K562 (cell line): Measurements from ENCODE around the gene PDGFC. TPM values are rescaled to one million over a fixed set of nuclear protein-coding genes. Genes with fewer than 3 reads are reported as not detected.

Experiments used
- ATAC-seq: fragments of 200-7000 bp; cut with Tn5 transposase; 3 replicates; pipeline ENCODE4 v1.9.1; 2020; ENCODE audit warnings: moderate library complexity
- BruUV-seq: library from RNA; stranded (reverse); fragments of 400-500 nt; replicated peaks from 2 replicates; lab custom pipeline; 2021; lab: Mats Ljungman, UMichigan
- CTCF ChIA-PET: fragments of 300-600 bp; formaldehyde crosslinking; extraction: SDS; loops from one replicate; lab custom pipeline; 2021; ENCODE audit warnings: low intra/inter-chr PET ratio; lab: Yijun Ruan, JAX
- POLR2A ChIA-PET: fragments of 300-600, 350-650 bp; sonication (Branson Sonifier 250); formaldehyde crosslinking; extraction: SDS; loops from one replicate; lab custom pipeline; 2021; ENCODE audit warnings: antibody characterized with exemption, inconsistent platforms; lab: Yijun Ruan, JAX
- DNase-seq, 4 experiments: peaks; one replicate each; pipeline versions ENCODE4 v3.0.0 to v3.0.0-alpha.2; 2011 to 2018; ENCODE audit warnings: low spot score in 3 of 4, mixed read lengths in 3 of 4; ENCODE audit errors: extremely low read depth in 1 of 4
- FAIRE-seq: peaks from 2 replicates; lab custom pipeline; 2011; peaks lifted over from hg19 to GRCh38; lab: Jason Lieb, UNC
- H2AFZ ChIP-seq: 2 replicates; pipeline ENCODE4 v1.6.0; 2011; ENCODE audit warnings: low read depth, low read length, control low read depth, inconsistent platforms
- H3K27ac ChIP-seq: fragments of 200-600 bp; 3 replicates; pipeline ENCODE4 v1.8.0; 2011; ENCODE audit warnings: low read depth, mild to moderate bottlenecking, control low read depth, inconsistent platforms, low read length, moderate library complexity, mixed read lengths; ENCODE audit errors: extremely low read depth
- H3K27me3 ChIP-seq, 2 experiments: fragments of 300-600 bp in 1 of 2; 2 replicates in 1 of 2; 3 replicates in 1 of 2; pipeline versions ENCODE4 v1.6.0 to v1.8.0; 2011; ENCODE audit warnings: inconsistent platforms in 2 of 2, low read length in 2 of 2, mild to moderate bottlenecking in 1 of 2, mixed read lengths in 1 of 2, moderate library complexity in 1 of 2; ENCODE audit not compliant: control insufficient read depth in 2 of 2, insufficient read depth in 2 of 2
- H3K36me3 ChIP-seq: fragments of 300-600 bp; 3 replicates; pipeline ENCODE4 v1.8.0; 2011; ENCODE audit warnings: mild to moderate bottlenecking, low read length, inconsistent platforms; ENCODE audit not compliant: control insufficient read depth, insufficient read depth
- H3K4me1 ChIP-seq, 2 experiments: fragments of 200-600 bp in 1 of 2; replicated peaks in 1 of 2; 2 replicates in 1 of 2; 3 replicates in 1 of 2; pipeline versions ENCODE4 v1.5.1 to v1.8.0; 2011; ENCODE audit warnings: inconsistent platforms in 2 of 2, low read length in 2 of 2, mild to moderate bottlenecking in 1 of 2, mixed read lengths in 1 of 2, moderate library complexity in 1 of 2; ENCODE audit not compliant: control insufficient read depth in 2 of 2, insufficient read depth in 2 of 2
- H3K4me2 ChIP-seq: 2 replicates; pipeline ENCODE4 v1.6.1; 2011; ENCODE audit warnings: low read length, control low read depth, inconsistent platforms, mixed read lengths; ENCODE audit not compliant: insufficient read depth
- H3K4me3 ChIP-seq: fragments of 200-600 bp; sonication (generic), shearing (Covaris generic); 2 replicates; pipeline ENCODE4 v1.5.1; 2016; ENCODE audit warnings: control low read depth, inconsistent platforms
- H3K79me2 ChIP-seq: fragments of 200-600 bp; 3 replicates; pipeline ENCODE4 v1.8.0; 2011; ENCODE audit warnings: low read length, inconsistent platforms; ENCODE audit not compliant: control insufficient read depth, insufficient read depth
- H3K9ac ChIP-seq, 2 experiments: 2 replicates each; pipeline versions ENCODE4 v1.6.0 to v1.6.1; 2011; ENCODE audit warnings: low read depth in 2 of 2, low read length in 2 of 2, control low read depth in 1 of 2, inconsistent platforms in 1 of 2, mild to moderate bottlenecking in 1 of 2, mixed read lengths in 1 of 2; ENCODE audit not compliant: insufficient read depth in 1 of 2
- H3K9me1 ChIP-seq: one replicate; pipeline ENCODE4 v1.6.0; 2011; ENCODE audit warnings: inconsistent platforms, mild to moderate bottlenecking, low read length, moderate library complexity; ENCODE audit not compliant: control insufficient read depth, insufficient read depth
- H3K9me3 ChIP-seq: replicated peaks from 2 replicates; pipeline ENCODE4 v1.5.1; 2011; ENCODE audit warnings: low read depth, low read length, inconsistent platforms; ENCODE audit not compliant: control insufficient read depth, insufficient read depth
- H4K20me1 ChIP-seq: replicated peaks from 2 replicates; pipeline ENCODE4 v1.6.1; 2011; ENCODE audit warnings: low read length, inconsistent platforms, mixed read lengths; ENCODE audit not compliant: control insufficient read depth, insufficient read depth
- CBFA2T3 ChIP-seq: fragments of 450-650 bp; IDR thresholded peaks from 2 replicates; pipeline ENCODE4 v1.6.1; 2017
- CBX3 ChIP-seq, 2 experiments: IDR thresholded peaks; 1 replicate in 1 of 2; 2 replicates in 1 of 2; pipeline ENCODE4 v1.6.1; 2012; ENCODE audit warnings: inconsistent platforms in 2 of 2, low read length in 2 of 2, borderline replicate concordance in 1 of 2, control low read depth in 1 of 2
- CEBPB ChIP-seq: fragments of 450-650 bp; IDR thresholded peaks from 2 replicates; pipeline ENCODE4 v1.6.1; 2016; ENCODE audit warnings: missing genetic modification characterization, missing compliant biosample characterization
- ETS2 ChIP-seq: IDR thresholded peaks from 2 replicates; pipeline ENCODE4 v1.6.1; 2016; ENCODE audit warnings: borderline replicate concordance, missing genetic modification characterization, mild to moderate bottlenecking, moderate library complexity, missing compliant biosample characterization; ENCODE audit not compliant: poor library complexity, severe bottlenecking
- HNRNPL ChIP-seq: fragments of 200-400 bp; formaldehyde crosslinking; IDR thresholded peaks from 2 replicates; pipeline ENCODE4 v1.6.1; 2017; ENCODE audit warnings: low read depth, mild to moderate bottlenecking, low read length
- NFRKB ChIP-seq: fragments of 450-650 bp; IDR thresholded peaks from 2 replicates; pipeline ENCODE4 v1.6.1; 2016; ENCODE audit warnings: low read depth
- NFXL1 ChIP-seq: fragments of 450-650 bp; formaldehyde crosslinking; IDR thresholded peaks from 2 replicates; pipeline ENCODE4 v1.4.0; 2021; ENCODE audit warnings: mild to moderate bottlenecking
- NR1H2 ChIP-seq: sonication (generic); formaldehyde crosslinking; IDR thresholded peaks from 2 replicates; pipeline ENCODE4 v1.4.0; 2020; ENCODE audit warnings: mild to moderate bottlenecking, missing genetic modification reagents
- PPARD ChIP-seq: fragments of 250-450 bp; sonication (Bioruptor Pico); IDR thresholded peaks from 2 replicates; pipeline ENCODE4 v1.8.0; 2022; ENCODE audit warnings: inconsistent platforms, mild to moderate bottlenecking, moderate library complexity
- TRIM28 ChIP-seq: fragments of 450-650 bp; IDR thresholded peaks from 2 replicates; pipeline ENCODE4 v1.6.1; 2017
- ZEB2 ChIP-seq: fragments of 450-650 bp; IDR thresholded peaks from 2 replicates; pipeline ENCODE4 v1.6.1; 2016
- WGBS: fragments of 100-300 bp; shearing (Covaris generic); methylation state at CpG from one replicate; pipeline ENCODE4 v1.1.6; 2016; ENCODE audit warnings: low coverage, mixed read lengths; ENCODE audit not compliant: insufficient coverage; ENCODE audit errors: missing lambda C conversion rate; 5-methylcytosine and 5-hydroxymethylcytosine counted together
- in situ Hi-C: fragments of 300-500 bp; cut with MboI; formaldehyde crosslinking; loops from 4 replicates; pipeline ENCODE4 v1.15.0; 2018; ENCODE audit warnings: inconsistent platforms, mixed read lengths
- intact Hi-C: fragments of 100-400 bp; cut with micrococcal nuclease; formaldehyde crosslinking; loops from 2 replicates; pipeline ENCODE4 v1.14.2; 2022
- polyA plus RNA-seq, 8 experiments: library from polyadenylated mRNA; depleted of rRNA in 4 of 8; stranded (reverse) in 5 of 8; unstranded in 3 of 8; fragments of >200 nt; fragmentation: Nextera tagmentation in 2 of 8; fragmentation: Illumina TruSeq in 1 of 8; extraction: Ambion mirVana in 2 of 8; extraction: Trizol in 1 of 8; gene quantifications; 2 replicates each; pipeline versions ENCODE4 v1.2.1 to v1.2.3, GENCODE V29; 2011 to 2014; ENCODE audit warnings: inconsistent platforms in 1 of 8, missing spikeins in 1 of 8
- total RNA-seq, 7 experiments: library from RNA; depleted of rRNA in 6 of 7; stranded (reverse); fragments of >200 nt in 6 of 7; fragmentation: Illumina TruSeq in 2 of 7; extraction: Trizol in 2 of 7; gene quantifications; 2 replicates each; pipeline versions ENCODE4 v1.2.1 to v1.2.3, GENCODE V29; 2011 to 2021; ENCODE audit warnings: low replicate concordance in 1 of 7
- TF ChIP-seq, protein P1 (sequence below): sonication (generic); formaldehyde crosslinking; IDR thresholded peaks from 2 replicates; pipeline ENCODE4 v1.8.1; 2023; ENCODE audit warnings: mild to moderate bottlenecking, missing genetic modification reagents, moderate library complexity
- TF ChIP-seq, protein P2 (sequence below): fragments of 250-450 bp; sonication (Bioruptor Pico); IDR thresholded peaks from 2 replicates; pipeline ENCODE4 v1.4.0; 2020; ENCODE audit warnings: mild to moderate bottlenecking, moderate library complexity

PDGFC gene
- total and polyA plus RNA-seq, 9 of the 15 experiments (the other 6 are each of a cell fraction or from before 2014, with no cell fraction given): not detected

DNA sequence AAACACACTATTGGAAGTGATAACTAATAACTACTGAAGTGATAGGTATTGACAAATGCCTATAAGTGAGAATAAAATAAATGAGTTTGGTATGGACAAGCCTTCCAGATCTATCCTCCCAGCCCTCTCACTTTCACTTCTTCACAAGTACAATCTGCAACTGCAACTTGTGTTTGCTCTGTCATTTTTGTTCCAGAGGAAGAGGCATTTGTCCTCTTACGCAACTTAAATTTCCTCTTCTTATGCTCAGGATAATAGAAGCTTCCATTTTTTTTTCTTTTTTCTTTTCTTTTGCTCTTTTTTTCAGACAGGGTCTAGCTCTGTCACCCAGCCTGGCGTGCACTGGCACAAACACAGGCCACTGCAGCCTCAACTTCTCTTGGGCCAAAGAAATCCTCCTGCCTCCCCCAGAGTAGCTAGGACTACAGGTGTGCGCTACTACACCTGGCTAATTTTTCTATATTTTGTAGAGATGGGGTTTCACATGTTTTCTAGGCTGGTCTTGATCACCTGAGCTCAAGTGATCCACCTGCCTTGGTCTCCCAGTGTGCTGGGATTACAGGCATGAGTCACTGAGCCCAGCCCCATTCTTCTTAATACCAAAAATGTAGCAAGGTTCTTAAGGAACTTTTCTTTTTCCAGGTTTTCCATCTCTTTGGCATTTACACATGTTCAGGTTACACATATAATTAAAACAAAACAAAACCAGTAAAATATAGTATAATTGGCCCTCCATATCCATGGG, 73.1 kb downstream of the PDGFC start:
- FAIRE-seq: no peak
- POLR2A ChIA-PET: no interaction called here
- Histone ChIP-seq H3K27me3 (no peaks in the 10 kb centered on the region), H4K20me1 (no peaks in the 10 kb centered on the region), H3K4me2 (no peak overlapping the region), H3K79me2 (no peaks in the 10 kb centered on the region), H3K36me3 (no peaks in the 10 kb centered on the region), H3K9me1 (no peaks in the 10 kb centered on the region), H3K4me3 (no peak overlapping the region), H2AFZ (no peak overlapping the region), H3K4me1 (no peaks in the 10 kb centered on the region), H3K27ac (no peak overlapping the region), H3K9ac (no peak overlapping the region), H3K9me3 (no peaks in the 10 kb centered on the region)
- TF ChIP-seq CBX3 (IDR thresholded peaks at IDR 0.05; ENCODE audit: borderline replicate concordance in 1 of 2, low read length in 2 of 2) (no peak), NR1H2 (no peak), PPARD (CRISPR knock-in tag) (no peak), TRIM28 (no peak), NFRKB (no peak), ZEB2 (no peak), CBFA2T3 (no peak), NFXL1 (CRISPR knock-in tag) (no peak), CEBPB (tag) (no peak), ETS2 (tag) (no peak), HNRNPL (no peak)
- TF ChIP-seq, protein P1, sequence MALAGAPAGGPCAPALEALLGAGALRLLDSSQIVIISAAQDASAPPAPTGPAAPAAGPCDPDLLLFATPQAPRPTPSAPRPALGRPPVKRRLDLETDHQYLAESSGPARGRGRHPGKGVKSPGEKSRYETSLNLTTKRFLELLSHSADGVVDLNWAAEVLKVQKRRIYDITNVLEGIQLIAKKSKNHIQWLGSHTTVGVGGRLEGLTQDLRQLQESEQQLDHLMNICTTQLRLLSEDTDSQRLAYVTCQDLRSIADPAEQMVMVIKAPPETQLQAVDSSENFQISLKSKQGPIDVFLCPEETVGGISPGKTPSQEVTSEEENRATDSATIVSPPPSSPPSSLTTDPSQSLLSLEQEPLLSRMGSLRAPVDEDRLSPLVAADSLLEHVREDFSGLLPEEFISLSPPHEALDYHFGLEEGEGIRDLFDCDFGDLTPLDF (CRISPR knock-in tag): no peak
- TF ChIP-seq, protein P2, sequence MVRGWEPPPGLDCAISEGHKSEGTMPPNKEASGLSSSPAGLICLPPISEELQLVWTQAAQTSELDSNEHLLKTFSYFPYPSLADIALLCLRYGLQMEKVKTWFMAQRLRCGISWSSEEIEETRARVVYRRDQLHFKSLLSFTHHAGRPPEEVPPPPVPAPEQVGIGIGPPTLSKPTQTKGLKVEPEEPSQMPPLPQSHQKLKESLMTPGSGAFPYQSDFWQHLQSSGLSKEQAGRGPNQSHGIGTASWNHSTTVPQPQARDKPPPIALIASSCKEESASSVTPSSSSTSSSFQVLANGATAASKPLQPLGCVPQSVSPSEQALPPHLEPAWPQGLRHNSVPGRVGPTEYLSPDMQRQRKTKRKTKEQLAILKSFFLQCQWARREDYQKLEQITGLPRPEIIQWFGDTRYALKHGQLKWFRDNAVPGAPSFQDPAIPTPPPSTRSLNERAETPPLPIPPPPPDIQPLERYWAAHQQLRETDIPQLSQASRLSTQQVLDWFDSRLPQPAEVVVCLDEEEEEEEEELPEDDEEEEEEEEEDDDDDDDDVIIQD (CRISPR knock-in tag): no peak
- DNase-seq: no peak
- in situ Hi-C loops (no loop called here), intact Hi-C loops (no loop called here)
- CTCF ChIA-PET: no interaction called here
- WGBS: 7% methylated on average over 3 of the region's 3 CpGs
- no TSS peak for BruUV-seq
- no peak for ATAC-seq
